Activated T-cell treated with anti-CD3 and anti-CD28 coated beads for 24 hours (primary cell): ENCODE results near the gene TTC19.
"Not testable (repeated sequence)": the region's sequence is repeated elsewhere in the genome, so short reads cannot be mapped to it uniquely, and the experiment has no call there.

Experiments
- DNase-seq: peaks from one replicate; pipeline ENCODE4 v3.0.0-alpha.2; 2020; ENCODE audit warnings: low read depth

The TTC19 gene

DNA sequence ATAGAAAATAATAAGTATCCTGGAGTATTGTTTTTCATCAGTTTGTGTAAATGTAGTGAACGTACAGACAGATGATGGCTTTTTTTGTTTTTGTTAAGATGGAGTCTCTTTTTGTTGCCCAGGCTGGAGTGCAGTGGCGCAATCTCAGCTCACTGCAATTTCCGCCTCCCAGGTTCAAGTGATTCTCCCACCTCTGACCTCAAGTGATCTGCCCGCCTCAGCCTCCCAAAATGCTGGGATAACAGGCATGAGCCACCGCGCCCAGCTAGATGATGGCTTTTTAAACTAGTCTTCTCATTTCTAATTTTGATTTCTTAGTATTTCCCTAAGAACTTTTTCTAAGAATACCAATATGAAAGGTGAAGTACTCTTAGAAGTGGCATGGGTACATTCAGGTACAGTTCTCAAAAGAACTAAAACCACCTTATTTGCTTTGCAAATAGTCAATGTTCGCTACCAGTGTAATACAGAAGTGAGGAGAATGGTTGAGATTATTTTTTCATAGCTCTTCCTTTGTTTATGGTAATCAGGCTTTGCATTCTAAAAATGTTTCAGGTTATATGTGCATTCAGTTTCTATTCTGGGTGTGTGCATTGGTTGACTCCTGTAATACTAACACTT is 34.2 kb downstream of the TTC19 start:
- no peak for DNase-seq

DNA sequence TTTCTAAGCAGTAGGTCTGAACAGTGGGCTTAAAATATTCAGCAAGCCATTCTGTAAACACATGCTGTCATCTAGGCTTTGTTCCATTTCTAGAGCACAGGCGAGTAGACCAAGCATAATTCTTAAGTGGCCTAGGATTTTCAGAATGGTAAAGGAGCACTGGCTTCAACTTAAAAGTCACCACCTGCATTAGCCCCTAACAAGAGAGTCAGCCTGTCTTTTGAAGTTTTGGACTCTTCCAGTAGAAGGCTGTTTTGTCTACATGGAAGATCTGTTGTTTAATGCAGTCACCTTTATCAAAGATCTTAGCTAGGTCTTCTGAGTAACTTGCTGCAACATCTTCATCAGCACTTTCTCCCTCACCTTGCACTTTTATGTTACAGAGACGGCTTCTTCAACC is 36.6 kb downstream of the TTC19 start:
- no peak for DNase-seq

GRCh38 chr17:16037636-16038035 is 38.0 kb downstream of the TTC19 start:
- DNase-seq: no peak

DNA sequence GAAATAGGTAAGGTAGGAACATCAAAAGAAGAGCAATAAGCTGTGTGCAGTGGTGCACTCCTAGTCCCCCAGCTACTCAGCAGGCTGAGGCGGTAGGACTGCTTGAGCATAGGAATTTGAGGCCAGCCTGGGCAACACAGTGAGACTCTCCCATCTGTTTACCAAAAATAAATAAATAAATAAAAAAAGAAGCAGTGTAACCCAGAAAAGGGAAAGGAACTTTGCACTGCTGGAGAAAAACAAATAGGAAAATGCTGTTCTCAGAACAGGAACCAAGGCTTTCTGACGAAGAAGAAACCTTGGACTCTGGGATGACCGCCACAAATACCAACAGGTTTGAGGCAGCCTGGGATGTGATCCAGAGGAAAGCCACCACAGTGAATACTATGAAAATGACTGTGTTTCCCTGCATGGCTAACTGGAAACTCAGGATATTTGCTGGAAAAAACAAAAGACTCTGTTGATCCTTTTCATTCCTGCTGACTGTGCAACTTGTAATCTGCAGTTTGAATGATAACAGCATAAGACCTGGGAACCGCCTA is 41.2 kb downstream of the TTC19 start:
- no peak for DNase-seq

DNA sequence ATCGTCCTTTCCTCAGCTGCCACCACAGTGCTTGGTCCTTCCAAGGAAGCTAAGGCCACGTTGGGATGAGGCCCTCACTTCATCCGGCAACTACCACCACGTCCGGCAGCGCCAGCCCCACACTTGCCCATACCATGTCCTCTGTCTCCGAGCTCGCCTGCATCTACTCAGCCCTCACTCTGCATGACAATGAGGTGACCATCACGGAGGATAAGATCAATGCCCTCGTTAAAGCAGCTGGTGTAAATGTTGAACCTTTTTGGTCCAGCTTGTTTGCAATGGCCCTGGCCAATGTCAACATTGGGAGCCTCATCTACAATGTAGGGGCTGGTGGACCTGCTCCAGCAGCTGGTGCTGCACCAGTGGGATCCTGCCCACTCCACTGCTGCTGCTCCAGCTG is 44.9 kb downstream of the TTC19 start:
- DNase-seq: no peak

DNA sequence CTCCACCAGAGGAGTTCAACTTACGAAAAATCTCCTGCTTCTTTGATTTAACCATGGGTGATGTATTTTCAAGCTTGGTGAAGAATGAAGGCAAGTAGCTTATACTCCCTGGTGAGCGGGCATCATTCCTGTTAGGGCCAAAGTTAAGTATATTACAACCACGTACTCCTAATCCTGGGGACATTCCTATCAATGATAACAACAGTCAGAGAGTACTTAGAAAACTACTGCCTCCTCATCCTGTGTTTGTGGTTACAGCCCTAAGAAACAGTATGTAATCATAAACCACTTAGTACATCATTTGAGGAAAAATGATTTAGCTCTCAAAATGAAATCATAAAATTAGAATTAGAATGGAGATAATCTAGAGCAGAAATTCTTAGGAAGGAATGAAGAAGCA is 47.3 kb downstream of the TTC19 start:
- no peak for DNase-seq

DNA sequence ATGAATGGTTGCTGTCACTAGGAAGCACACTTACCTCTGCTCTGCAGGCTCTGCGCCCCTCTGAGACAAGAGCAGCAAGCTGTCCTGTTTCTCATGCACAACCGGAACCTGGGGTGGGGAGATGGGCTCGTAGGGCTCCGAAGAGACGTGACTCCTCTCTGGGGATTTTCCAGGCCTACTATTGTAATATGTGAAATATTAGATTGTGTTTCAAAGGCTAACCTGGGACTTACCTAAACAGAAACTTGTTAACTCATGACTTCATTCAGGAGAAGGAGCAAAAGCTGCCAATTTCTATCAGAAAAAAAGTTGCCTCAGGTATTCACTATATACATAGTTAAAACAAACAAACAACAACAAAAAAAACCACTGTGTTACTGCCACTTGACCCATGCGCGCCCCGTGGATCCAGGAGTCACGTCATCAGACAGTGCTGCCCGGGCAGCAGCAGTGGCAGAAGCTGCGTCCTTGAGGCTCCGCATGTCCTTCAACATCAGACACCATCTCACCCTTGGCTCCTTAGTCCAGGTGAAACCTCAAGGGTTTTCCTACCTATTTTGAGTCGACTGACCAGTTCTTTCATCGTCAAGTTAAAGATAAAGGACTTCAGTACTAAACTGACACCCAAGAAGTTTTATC is 49.3 kb downstream of the TTC19 start:
- DNase-seq: no peak

DNA sequence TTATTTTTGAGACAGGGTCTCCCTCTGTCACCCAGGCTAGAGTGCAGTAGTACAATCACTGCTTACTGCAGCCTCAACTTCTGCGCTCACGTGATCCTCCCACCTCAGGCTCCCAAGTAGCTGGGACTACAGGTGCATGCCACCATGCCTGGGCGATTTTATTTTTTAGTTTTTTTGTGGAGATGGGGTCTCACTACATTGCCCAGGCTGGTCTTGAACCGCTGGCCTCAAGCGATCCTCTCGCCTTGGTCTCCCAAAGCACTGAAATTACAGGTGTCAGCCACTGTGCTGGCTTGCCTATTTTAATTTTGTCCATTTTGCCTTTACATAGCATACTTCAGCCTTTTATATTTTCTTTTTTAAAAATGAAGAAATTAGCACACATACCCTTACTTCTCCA is 51.2 kb downstream of the TTC19 start:
- DNase-seq: no peak

- no peak for DNase-seq
Observed at GRCh38 chr17:16052486-16052885, 52.9 kb downstream of the TTC19 start.

DNA sequence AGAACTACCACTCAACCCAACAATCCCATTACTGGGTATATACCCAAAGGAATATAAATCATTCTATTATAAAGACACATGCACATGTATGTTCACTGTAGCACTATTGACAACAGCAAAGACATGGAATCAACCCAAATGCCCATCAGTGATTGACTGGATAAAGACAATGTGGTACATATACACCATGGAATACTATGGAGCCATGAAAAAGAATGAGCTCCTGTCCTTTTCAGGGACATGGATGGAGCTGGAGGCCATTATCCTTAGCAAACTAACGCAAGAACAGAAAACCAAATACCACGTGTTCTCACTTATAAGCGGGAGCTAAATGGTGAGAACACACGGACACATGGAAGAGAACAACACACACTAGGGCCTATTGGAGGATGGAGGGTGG is 55.5 kb downstream of the TTC19 start:
- not testable (repeated sequence) for DNase-seq

- DNase-seq: no peak
Observed at GRCh38 chr17:16061631-16062030, 62.0 kb downstream of the TTC19 start.

GRCh38 chr17:16066125-16066524 is 66.5 kb downstream of the TTC19 start:
- DNase-seq: no peak

DNA sequence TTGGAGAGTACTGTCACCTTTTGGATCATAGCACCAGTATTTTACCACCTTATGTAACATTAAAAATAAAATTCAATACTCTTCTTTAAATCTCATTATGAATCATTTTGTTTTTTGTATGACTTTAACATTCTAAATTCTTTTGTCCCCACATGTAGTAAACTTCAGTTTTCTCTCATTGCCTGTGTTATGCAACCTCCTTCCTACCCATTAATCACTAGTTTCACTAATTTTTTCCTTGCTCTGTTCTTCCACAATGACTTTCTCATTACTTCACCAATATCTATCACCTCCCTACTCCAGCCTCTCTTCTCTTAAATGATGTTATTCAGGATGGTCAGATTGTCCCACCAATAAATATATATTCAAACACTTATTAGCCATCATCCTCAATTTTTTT is 68.7 kb downstream of the TTC19 start:
- DNase-seq: no peak

DNA sequence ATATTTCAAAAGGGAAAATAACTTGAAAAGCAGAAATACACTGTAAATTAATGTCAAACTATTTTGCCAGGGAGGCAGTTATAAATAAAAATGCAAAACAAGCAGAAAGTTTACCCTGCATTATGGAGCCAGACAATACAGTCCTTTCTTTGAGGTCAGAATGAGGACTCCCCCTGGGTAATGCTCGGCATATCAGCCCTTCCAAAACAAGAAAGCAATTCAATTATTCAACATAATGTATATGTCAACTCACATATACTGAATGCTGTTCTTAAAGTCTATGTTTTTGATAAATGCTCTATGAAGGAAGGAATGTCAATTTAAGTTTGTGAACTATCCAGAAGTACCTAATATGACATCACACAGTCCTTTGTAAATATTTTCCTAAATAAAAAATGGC is 72.4 kb downstream of the TTC19 start:
- no peak for DNase-seq

DNA sequence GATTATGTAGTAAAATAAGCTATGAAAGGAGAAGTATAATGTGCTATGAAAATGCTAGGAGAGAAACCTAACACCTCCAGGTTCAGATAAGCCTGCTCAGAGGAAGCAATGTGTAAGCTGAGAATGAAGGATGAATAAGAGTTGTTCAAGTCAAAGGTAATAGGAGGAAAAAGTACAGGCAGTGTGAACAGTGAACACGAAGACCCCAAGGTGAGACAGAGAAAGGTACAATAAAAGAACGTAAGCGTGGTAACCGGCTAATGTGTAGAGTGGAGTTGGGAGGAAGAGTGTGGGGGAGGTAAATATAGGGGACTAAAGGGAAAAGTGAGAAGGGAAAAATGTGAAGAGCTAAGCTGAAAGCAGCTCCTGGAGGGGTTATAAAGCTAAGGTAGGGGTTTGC is 74.2 kb downstream of the TTC19 start:
- no peak for DNase-seq

DNA sequence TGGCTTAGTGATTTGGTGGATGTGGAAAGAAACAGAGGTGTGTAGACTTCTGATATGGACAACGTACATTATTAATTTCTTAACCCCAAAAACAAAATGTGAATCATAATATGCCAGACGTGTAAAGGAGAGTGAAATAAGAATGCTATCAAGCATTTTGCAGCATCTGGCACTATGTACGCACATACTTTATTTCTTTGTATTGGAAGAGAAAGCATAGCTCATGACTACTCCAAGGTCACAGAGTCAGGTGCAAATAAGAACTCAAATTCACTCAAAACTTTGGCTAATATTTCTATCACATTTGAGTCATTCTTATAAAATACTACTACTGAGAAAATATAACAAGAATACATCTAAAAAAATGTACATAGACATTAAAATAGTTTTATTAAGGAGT is 74.8 kb downstream of the TTC19 start:
- no peak for DNase-seq

DNA sequence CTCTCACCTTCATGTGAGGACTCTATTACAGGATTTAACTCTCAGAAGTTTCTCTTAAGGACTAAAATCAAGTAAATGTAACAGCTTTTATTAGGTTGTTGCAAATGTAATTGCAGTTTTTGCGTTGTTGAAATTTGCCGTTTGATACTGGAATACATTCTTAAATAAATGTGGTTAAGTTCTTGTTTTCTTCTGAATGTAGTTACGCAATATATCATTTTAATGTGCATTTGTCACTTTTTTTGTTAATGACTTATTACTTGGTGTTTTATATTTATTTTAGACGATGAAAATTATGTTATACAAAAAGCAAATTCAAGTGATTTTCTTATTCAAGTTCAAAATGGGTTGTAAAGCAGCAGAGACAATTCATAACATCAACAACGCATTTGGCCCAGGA is 76.3 kb downstream of the TTC19 start:
- no peak for DNase-seq
